KOPT-K1 (cell line): ENCODE measurements around the gene ACSM5.
"Not testable (repeated sequence)": the region's sequence is repeated elsewhere in the genome, so short reads cannot be mapped to it uniquely, and the experiment has no call there.

Experiments used
- H3K27ac ChIP-seq: fragments of 200-600 bp; sonication (generic); 2 replicates; pipeline ENCODE4 v1.5.1; 2016; ENCODE audit warnings: antibody characterized with exemption, mild to moderate bottlenecking, low read depth, low read length; ENCODE audit not compliant: poor library complexity, severe bottlenecking
- H3K36me3 ChIP-seq: fragments of 200-600 bp; sonication (generic); 2 replicates; pipeline ENCODE4 v1.5.1; 2017; ENCODE audit warnings: antibody characterized with exemption, mild to moderate bottlenecking, low read length, moderate library complexity; ENCODE audit not compliant: insufficient read depth
- H3K9me3 ChIP-seq: fragments of 200-600 bp; sonication (generic); 2 replicates; pipeline ENCODE4 v1.5.1; 2017; ENCODE audit warnings: antibody characterized with exemption, low read length, mild to moderate bottlenecking; ENCODE audit not compliant: insufficient read depth, poor library complexity, severe bottlenecking

ACSM5 gene

GRCh38 chr16:20468954-20469353 is 59.6 kb downstream of the ACSM5 start:
- H3K36me3 ChIP-seq, H3K27ac ChIP-seq, H3K9me3 ChIP-seq: not testable (repeated sequence)

DNA sequence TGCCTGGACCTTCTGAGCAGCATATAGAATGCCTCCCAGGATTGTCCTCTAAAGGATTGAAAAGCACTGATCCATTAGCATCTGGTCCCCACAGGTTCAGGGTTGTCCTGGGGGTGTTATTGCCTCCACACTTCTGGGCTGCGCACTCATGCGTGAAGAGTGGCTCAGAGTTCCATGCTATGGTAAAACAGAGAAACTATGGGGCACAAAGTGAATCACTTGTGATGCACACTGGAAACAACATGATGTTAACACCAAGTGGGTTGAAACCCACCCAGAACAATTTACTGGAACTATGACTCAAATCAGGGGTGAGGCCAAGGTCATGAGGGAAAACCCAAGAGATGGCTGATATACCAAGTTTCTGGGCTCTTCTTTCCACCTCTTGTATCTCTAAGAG is 60.6 kb downstream of the ACSM5 start:
- not testable (repeated sequence) for H3K36me3 ChIP-seq, H3K9me3 ChIP-seq, H3K27ac ChIP-seq

GRCh38 chr16:20470732-20471131 is 61.4 kb downstream of the ACSM5 start:
- H3K9me3 ChIP-seq, H3K27ac ChIP-seq, H3K36me3 ChIP-seq: not testable (repeated sequence)

- H3K9me3 ChIP-seq, H3K36me3 ChIP-seq, H3K27ac ChIP-seq: not testable (repeated sequence)
Measured at GRCh38 chr16:20477188-20477744, 67.9 kb downstream of the ACSM5 start.

DNA sequence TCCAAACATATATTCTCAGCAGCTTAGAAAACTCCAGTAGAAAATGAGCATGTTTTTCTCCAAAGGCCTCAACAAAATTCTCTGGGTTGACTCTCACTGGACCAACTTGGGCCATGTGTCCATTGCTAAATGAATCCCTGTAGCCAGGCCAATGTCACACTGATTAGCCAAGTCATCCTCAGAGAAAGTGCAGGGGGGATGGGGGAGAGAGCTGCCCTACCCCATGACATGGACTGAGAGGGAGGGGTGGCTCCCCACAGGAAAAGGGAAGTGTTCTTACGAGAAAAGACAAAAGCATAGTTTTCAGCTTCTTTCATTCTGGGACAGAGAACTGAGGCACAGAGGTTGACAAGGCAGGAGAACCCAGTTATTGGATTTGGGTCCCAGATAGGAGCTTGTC is 74.7 kb downstream of the ACSM5 start:
- H3K27ac ChIP-seq, H3K36me3 ChIP-seq, H3K9me3 ChIP-seq: not testable (repeated sequence)

- H3K36me3 ChIP-seq: no peaks in the 10 kb centered on the region
- no peaks in the 10 kb centered on the region for H3K9me3 ChIP-seq
- H3K27ac ChIP-seq: no peak overlapping the region
Measured at GRCh38 chr16:20484726-20485125, 75.4 kb downstream of the ACSM5 start.

DNA sequence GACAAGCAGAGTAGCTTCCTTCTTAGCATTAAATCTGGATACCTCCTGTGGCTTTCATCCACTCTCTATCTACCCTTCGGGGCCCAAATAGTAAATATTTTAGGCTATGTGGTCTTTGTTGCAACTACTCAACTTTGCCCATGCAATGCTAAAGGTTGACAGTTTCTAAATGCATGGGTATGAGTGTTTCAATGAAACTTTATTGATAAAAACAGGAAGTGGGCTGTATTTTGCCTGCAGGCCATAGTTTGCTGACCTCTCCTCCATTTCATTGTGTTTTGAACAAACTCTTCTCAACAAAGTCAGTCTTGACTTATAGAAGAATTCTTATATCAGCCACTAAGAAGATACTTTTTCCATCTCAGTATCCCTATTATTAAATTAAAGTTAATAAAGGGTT is 76.1 kb downstream of the ACSM5 start:
- H3K9me3 ChIP-seq: no peaks in the 10 kb centered on the region
- no peaks in the 10 kb centered on the region for H3K36me3 ChIP-seq
- no peak overlapping the region for H3K27ac ChIP-seq
